H1 (cell line): Measurements from ENCODE around the gene RAD51B. TPM values are rescaled to one million over a fixed set of nuclear protein-coding genes. Genes with fewer than 3 reads are reported as not detected.

Experiments
- CTCF ChIA-PET: fragments of 300-600 bp; sonication (Branson Sonifier 250); formaldehyde crosslinking; loops from one replicate; lab custom pipeline; 2021; ENCODE audit not compliant: partially characterized antibody; lab: Charles Lee
- POLR2A ChIA-PET: fragments of 300-600 bp; sonication (Branson Sonifier 250); formaldehyde crosslinking; loops from one replicate; lab custom pipeline; 2021; ENCODE audit warnings: inconsistent platforms; ENCODE audit not compliant: partially characterized antibody; lab: Charles Lee
- DNase-seq, 2 experiments: peaks; one replicate each; pipeline versions ENCODE4 v3.0.0 to v3.0.0-alpha.2; 2010 to 2022; ENCODE audit warnings: low spot score in 2 of 2, low read depth in 1 of 2, mixed read lengths in 1 of 2
- FAIRE-seq: peaks from 2 replicates; lab custom pipeline; 2011; peaks lifted over from hg19 to GRCh38; lab: Jason Lieb, UNC
- H2AFZ ChIP-seq: 2 replicates; pipeline ENCODE4 v1.8.1; 2012; ENCODE audit warnings: low read length, inconsistent platforms
- H2AK5ac ChIP-seq: 2 replicates; pipeline ENCODE4 v1.6.1; 2013; ENCODE audit warnings: low read depth, low read length
- H2BK120ac ChIP-seq: replicated peaks from 2 replicates; pipeline ENCODE3; 2013; ENCODE audit warnings: low read depth, low read length, inconsistent platforms
- H2BK12ac ChIP-seq: 2 replicates; pipeline ENCODE4 v1.6.1; 2013; ENCODE audit warnings: low read depth, low read length
- H2BK15ac ChIP-seq: 2 replicates; pipeline ENCODE4 v1.6.1; 2013; ENCODE audit warnings: low read length
- H2BK20ac ChIP-seq: 2 replicates; pipeline ENCODE4 v1.6.1; 2013; ENCODE audit warnings: low read length
- H2BK5ac ChIP-seq: 2 replicates; pipeline ENCODE4 v1.6.1; 2013; ENCODE audit warnings: low read depth, low read length
- H3K14ac ChIP-seq: 2 replicates; pipeline ENCODE4 v1.6.1; 2013; ENCODE audit warnings: inconsistent platforms; ENCODE audit not compliant: insufficient read length
- H3K18ac ChIP-seq: 2 replicates; pipeline ENCODE4 v1.6.1; 2013; ENCODE audit warnings: low read length; ENCODE audit errors: extremely low read depth
- H3K23ac ChIP-seq: 2 replicates; pipeline ENCODE4 v1.6.1; 2013; ENCODE audit warnings: inconsistent platforms; ENCODE audit not compliant: insufficient read length
- H3K23me2 ChIP-seq: 2 replicates; pipeline ENCODE4 v1.6.1; 2013; ENCODE audit warnings: low read depth, low read length
- H3K27ac ChIP-seq: 2 replicates; pipeline ENCODE4 v1.6.1; 2011; ENCODE audit warnings: low read depth, low read length, inconsistent platforms
- H3K27me3 ChIP-seq, 4 experiments: replicated peaks in 1 of 4; 1 replicate in 1 of 4; 2 replicates in 3 of 4; pipeline versions ENCODE4 v1.6.1 to v1.8.1; 2011 to 2013; ENCODE audit warnings: low read length in 3 of 4, mild to moderate bottlenecking in 3 of 4, inconsistent platforms in 2 of 4, mixed read lengths in 2 of 4, moderate library complexity in 1 of 4; ENCODE audit not compliant: control insufficient read depth in 3 of 4, insufficient read depth in 3 of 4; ENCODE audit errors: extremely low read depth in 1 of 4
- H3K36me3 ChIP-seq, 4 experiments: 2 replicates each; pipeline versions ENCODE4 v1.6.1 to v1.8.1; 2011 to 2013; ENCODE audit warnings: mild to moderate bottlenecking in 4 of 4, low read length in 3 of 4, moderate library complexity in 2 of 4, control low read depth in 1 of 4, inconsistent platforms in 1 of 4; ENCODE audit not compliant: insufficient read depth in 4 of 4, control insufficient read depth in 2 of 4
- H3K4ac ChIP-seq: replicated peaks from 2 replicates; pipeline ENCODE3; 2013; ENCODE audit warnings: low read length, low read depth, mixed read lengths, inconsistent platforms; ENCODE audit not compliant: insufficient read length
- H3K4me1 ChIP-seq, 4 experiments: replicated peaks in 1 of 4; 1 replicate in 1 of 4; 2 replicates in 3 of 4; pipeline versions ENCODE4 v1.6.1 to v1.8.1; 2011 to 2013; ENCODE audit warnings: low read length in 3 of 4, inconsistent platforms in 2 of 4, mixed read lengths in 1 of 4; ENCODE audit not compliant: insufficient read depth in 4 of 4, control insufficient read depth in 3 of 4
- H3K4me2 ChIP-seq, 2 experiments: 2 replicates each; pipeline versions ENCODE4 v1.6.1 to v1.8.1; 2011 to 2013; ENCODE audit warnings: low read depth in 2 of 2, low read length in 2 of 2, control low read depth in 1 of 2, inconsistent platforms in 1 of 2, mild to moderate bottlenecking in 1 of 2; ENCODE audit not compliant: insufficient read depth in 1 of 2
- H3K4me3 ChIP-seq, 4 experiments: fragments of 200-600, 300-600 bp in 1 of 4; sonication (generic), shearing (Covaris generic), sonication (Bioruptor Twin) in 1 of 4; 2 replicates each; pipeline versions ENCODE4 v1.5.1 to v1.8.1; 2011 to 2016; ENCODE audit warnings: low read length in 4 of 4, low read depth in 3 of 4, control low read depth in 2 of 4, inconsistent platforms in 2 of 4, mild to moderate bottlenecking in 2 of 4, mixed read lengths in 1 of 4, moderate library complexity in 1 of 4; ENCODE audit not compliant: insufficient read depth in 2 of 4; ENCODE audit errors: extremely low read depth in 1 of 4
- H3K56ac ChIP-seq: replicated peaks from 2 replicates; pipeline ENCODE3; 2013; ENCODE audit warnings: low read depth, mild to moderate bottlenecking, mixed read lengths, low read length, inconsistent platforms; ENCODE audit not compliant: insufficient read length
- H3K79me1 ChIP-seq: 2 replicates; pipeline ENCODE4 v1.6.1; 2013; ENCODE audit warnings: low read depth, low read length, control low read depth
- H3K79me2 ChIP-seq, 2 experiments: 2 replicates each; pipeline versions ENCODE4 v1.6.1 to v1.8.1; 2012 to 2013; ENCODE audit warnings: low read length in 2 of 2, mild to moderate bottlenecking in 2 of 2, inconsistent platforms in 1 of 2; ENCODE audit not compliant: insufficient read depth in 2 of 2, control insufficient read depth in 1 of 2
- H3K9ac ChIP-seq, 4 experiments: replicated peaks in 1 of 4; 1 replicate in 1 of 4; 2 replicates in 3 of 4; pipeline versions ENCODE4 v1.6.1 to v1.8.1; 2011 to 2013; ENCODE audit warnings: low read depth in 3 of 4, low read length in 3 of 4, control low read depth in 2 of 4, mild to moderate bottlenecking in 2 of 4, moderate library complexity in 2 of 4, inconsistent platforms in 1 of 4; ENCODE audit errors: extremely low read depth in 1 of 4
- H3K9me3 ChIP-seq, 2 experiments: 2 replicates each; pipeline versions ENCODE4 v1.6.1 to v1.8.1; 2012 to 2013; ENCODE audit warnings: mild to moderate bottlenecking in 2 of 2, moderate library complexity in 2 of 2, control low read depth in 1 of 2, inconsistent platforms in 1 of 2, low read depth in 1 of 2, low read length in 1 of 2, mixed read lengths in 1 of 2; ENCODE audit not compliant: insufficient read depth in 2 of 2
- H4K20me1 ChIP-seq, 2 experiments: replicated peaks in 1 of 2; 2 replicates each; pipeline versions ENCODE3 to v1.8.1; 2011 to 2013; ENCODE audit warnings: inconsistent platforms in 2 of 2, low read length in 2 of 2, mild to moderate bottlenecking in 1 of 2; ENCODE audit not compliant: insufficient read depth in 2 of 2, control insufficient read depth in 1 of 2
- H4K5ac ChIP-seq: 2 replicates; pipeline ENCODE4 v1.6.1; 2013; ENCODE audit warnings: low read length, low read depth, mixed read lengths, inconsistent platforms; ENCODE audit not compliant: insufficient read length
- H4K8ac ChIP-seq: 2 replicates; pipeline ENCODE4 v1.8.0; 2013; ENCODE audit warnings: mild to moderate bottlenecking, moderate library complexity, low read length, inconsistent platforms; ENCODE audit not compliant: insufficient read depth; ENCODE audit errors: extremely low read depth
- H4K91ac ChIP-seq: replicated peaks from 2 replicates; pipeline ENCODE3; 2013; ENCODE audit warnings: low read length, mixed read lengths, inconsistent platforms; ENCODE audit not compliant: insufficient read length
- FOSL1 ChIP-seq: IDR thresholded peaks from 2 replicates; pipeline ENCODE4 v1.6.1; 2011; ENCODE audit warnings: mild to moderate bottlenecking, low read depth, low read length, moderate library complexity; ENCODE audit not compliant: insufficient read depth
- KDM1A ChIP-seq: fragments of 200-600, 300-600 bp; sonication (generic); IDR thresholded peaks from 2 replicates; pipeline ENCODE4 v1.7.1; 2016; ENCODE audit warnings: mild to moderate bottlenecking, low read length, borderline replicate concordance
- WGBS, 2 experiments: shearing (Covaris generic) in 1 of 2; methylation state at CpG; one replicate each; pipeline versions ENCODE4 v1.1.6 to v1.1.7; 2013 to 2015; ENCODE audit warnings: low lambda C conversion rate in 2 of 2, mixed read lengths in 2 of 2, inconsistent platforms in 1 of 2, low coverage in 1 of 2, missing lambda C conversion rate in 1 of 2; ENCODE audit not compliant: insufficient replicate concordance in 2 of 2, insufficient coverage in 1 of 2, insufficient read length in 1 of 2; ENCODE audit errors: extremely low coverage in 1 of 2, missing lambda C conversion rate in 1 of 2; 5-methylcytosine and 5-hydroxymethylcytosine counted together
- polyA plus RNA-seq, 7 experiments: library from polyadenylated mRNA; depleted of rRNA in 3 of 7; stranded (reverse) in 5 of 7; unstranded in 2 of 7; fragments of >200 nt in 5 of 7; fragments of 200-250 nt in 2 of 7; gene quantifications; 1 replicate in 5 of 7; 2 replicates in 1 of 7; 4 replicates in 1 of 7; pipeline versions ENCODE4 v1.2.1 to v1.2.3, GENCODE V29; 2011 to 2013; ENCODE audit warnings: missing spikeins in 2 of 7, mixed read lengths in 2 of 7
- total RNA-seq: library from RNA; stranded (reverse); fragmentation: NEBNext Ultra II Directional; extraction: Animal tissue kit (Norgen Biotek cat#: 25700); gene quantifications from 2 replicates; pipeline ENCODE4 v1.2.1, GENCODE V29; 2021

Gene RAD51B
- total and polyA plus RNA-seq, 2 of the 8 experiments (the other 6 are each of a cell fraction or from before 2014, with no cell fraction given) = 3.9 to 14.9 TPM

DNA sequence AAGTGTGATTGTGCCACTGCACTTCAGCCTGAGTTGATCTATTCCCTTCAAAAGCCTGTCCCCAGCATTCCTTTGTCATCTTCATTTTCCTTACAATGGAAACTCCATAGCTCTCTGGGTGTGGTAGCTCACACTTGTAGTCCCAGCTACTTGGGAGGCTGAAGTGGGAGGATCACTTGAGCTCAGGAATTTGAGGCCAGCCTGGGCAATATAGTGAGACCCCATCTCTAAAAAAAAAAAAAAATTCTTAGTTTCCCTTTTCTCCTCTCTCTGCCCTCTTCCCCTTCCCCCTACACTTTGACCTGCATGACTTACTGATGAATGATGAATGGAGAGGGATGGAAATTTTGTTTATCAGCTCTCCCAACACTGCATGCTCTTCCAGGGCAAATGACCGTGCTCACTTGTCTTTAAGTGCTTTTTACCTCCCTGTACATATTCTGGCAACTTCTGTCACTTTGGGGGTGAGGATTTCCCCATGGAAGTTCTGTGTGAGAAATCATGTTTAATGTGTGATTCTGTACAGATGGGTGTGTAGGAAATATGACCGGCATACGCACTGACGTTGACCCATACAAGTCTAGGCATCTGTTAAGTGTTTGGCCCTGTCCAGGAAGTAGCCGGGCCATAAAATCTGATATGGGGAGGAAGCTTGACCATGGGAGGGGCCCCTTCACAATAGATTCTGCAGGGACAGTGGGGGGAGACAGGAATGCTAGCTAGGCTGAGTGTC lies 907.9 kb downstream of the RAD51B start:
- Histone ChIP-seq H3K4me1 (peaks cover 6 to 15% (median 10%) of the 10 kb centered on the region in 4 experiments; a peak in 6 of 7 replicates), H3K18ac (no peak overlapping the region), H3K56ac (no peak overlapping the region), H3K79me2 (no peaks in the 10 kb centered on the region)
- TF ChIP-seq FOSL1 (no peak), KDM1A (peak; percentile 72)
- TF ChIP-seq, all 59 proteins: peak for 1
- no peak overlapping the region for H3K4ac ChIP-seq
- H2BK15ac ChIP-seq = no peak overlapping the region
- H3K14ac ChIP-seq = no peak overlapping the region
- no peak overlapping the region for H2BK120ac ChIP-seq
- FAIRE-seq (no peak), DNase-seq (no peak)
- no peak overlapping the region for H3K9ac ChIP-seq
- H3K4me2 ChIP-seq = no peak overlapping the region
- H4K5ac ChIP-seq = no peak overlapping the region
- H2BK20ac ChIP-seq = no peak overlapping the region
- WGBS, 2 experiments = 95% methylated on average over 5 of the region's 5 CpGs; no CpG with 5 or more reads in 1 of the 2 experiments
- H3K36me3 ChIP-seq = no peaks in the 10 kb centered on the region
- H2AFZ ChIP-seq = no peak overlapping the region
- H3K4me3 ChIP-seq = no peak overlapping the region
- H2BK12ac ChIP-seq = no peak overlapping the region
- H2BK5ac ChIP-seq = no peak overlapping the region
- no peak overlapping the region for H4K91ac ChIP-seq
- no peaks in the 10 kb centered on the region for H3K79me1 ChIP-seq
- ChIA-PET POLR2A (interaction anchor here (1.3 kb wide), 1 partner anchor 66 kb away, joined by 3 read pairs; the partner anchor contains the start of gene ZFP36L1), CTCF (interaction anchor here (0.6 to 5.8 kb wide), 8 partner anchors 10 to 794 kb away, joined by 3 to 50 read pairs (median 4); no protein-coding TSS in a partner anchor)
- H3K27me3 ChIP-seq = no peaks in the 10 kb centered on the region
- no peak overlapping the region for H3K23ac ChIP-seq
- no peak overlapping the region for H2AK5ac ChIP-seq
- H3K9me3 ChIP-seq = no peaks in the 10 kb centered on the region
- H4K20me1 ChIP-seq = no peaks in the 10 kb centered on the region
- no peaks in the 10 kb centered on the region; the same call in 1 of the 2 replicates for H3K23me2 ChIP-seq
- H3K27ac ChIP-seq = no peak overlapping the region
- no peak overlapping the region for H4K8ac ChIP-seq
